ENCODE results near the gene COMT. TPM values are rescaled to one million over a fixed set of nuclear protein-coding genes. Genes with fewer than 3 reads are reported as not detected.

COMT gene
- total RNA-seq, 1 experiment from 2014 or later = 109 TPM

- ATAC-seq = no peak
- intact Hi-C loops (cut with micrococcal nuclease) = no loop called here
- RAD21 ChIA-PET (ENCODE audit: low non-redundant PET in 1 of 2, low total read pairs in 2 of 2, uncharacterized antibody in 2 of 2, unreplicated experiment in 2 of 2) = interaction anchor here in 1 of 2 experiments (0.9 kb wide), 1 partner anchor 173 kb away, joined by 3 read pairs; no protein-coding TSS in a partner anchor
These were observed 38.5 kb upstream of the COMT start for GRCh38 chr22:19903031-19903430.

More at GRCh38 chr22:19903031-19903430, 38.5 kb upstream of the COMT start:
- Histone ChIP-seq H3K4me3 (replicated peaks in 1 of 2; ENCODE audit: low read depth in 1 of 2, low read length in 2 of 2) (no peak overlapping the region), H3K79me2 (ENCODE audit: insufficient read depth, low read length) (no peaks in the 10 kb centered on the region), H3K27me3 (ENCODE audit: insufficient read depth, low read length) (no peaks in the 10 kb centered on the region), H3K9ac (ENCODE audit: low read length) (no peak overlapping the region), H4K20me1 (ENCODE audit: insufficient read depth) (no peaks in the 10 kb centered on the region), H2AFZ (ENCODE audit: low read depth, low read length, poor library complexity, severe bottlenecking) (no peak overlapping the region), H3K9me2 (ENCODE audit: insufficient read depth) (no peaks in the 10 kb centered on the region), H3K4me1 (ENCODE audit: control insufficient read depth in 1 of 2, insufficient read depth in 2 of 2, low read length in 2 of 2) (no peaks in the 10 kb centered on the region), H3K36me3 (ENCODE audit: control insufficient read depth in 1 of 2, insufficient read depth in 2 of 2, low read length in 2 of 2) (no peaks in the 10 kb centered on the region), H3K9me3 (ENCODE audit: control insufficient read depth in 1 of 2, insufficient read depth in 1 of 2, low read depth in 1 of 2, low read length in 2 of 2) (no peaks in the 10 kb centered on the region), H3K27ac (ENCODE audit: low read depth, low read length) (no peak overlapping the region), H3K4me2 (ENCODE audit: low read length) (no peak overlapping the region)
- TF ChIP-seq JUND (IDR thresholded peaks at IDR 0.05) (no peak), FOSL1 (IDR thresholded peaks at IDR 0.05; ENCODE audit: low read depth) (no peak), SP1 (IDR thresholded peaks at IDR 0.05; ENCODE audit: low read depth) (no peak), ELF1 (IDR thresholded peaks at IDR 0.05; ENCODE audit: borderline replicate concordance, low read depth) (no peak), CTCF (IDR thresholded peaks at IDR 0.05 in 2 of 3, conservative IDR thresholded peaks at IDR 0.05 in 1 of 3; ENCODE audit: borderline replicate concordance in 1 of 3, insufficient read depth in 1 of 3, low read depth in 2 of 3, low read length in 2 of 3) (no peak), MAX (IDR thresholded peaks at IDR 0.05) (no peak), EGR1 (IDR thresholded peaks at IDR 0.05; ENCODE audit: low read depth) (no peak), SRF (IDR thresholded peaks at IDR 0.05; ENCODE audit: low read depth) (no peak), YY1 (IDR thresholded peaks at IDR 0.05; ENCODE audit: extremely low read depth, insufficient replicate concordance, low read depth, low read length) (no peak), CBX3 (IDR thresholded peaks at IDR 0.05; ENCODE audit: low read depth) (no peak), ZNF274 (IDR thresholded peaks at IDR 0.05; ENCODE audit: low read depth, low read length) (no peak), REST (IDR thresholded peaks at IDR 0.05; ENCODE audit: low read depth) (no peak), POLR2A (IDR thresholded peaks at IDR 0.05; ENCODE audit: borderline replicate concordance, extremely low read depth, insufficient read depth, insufficient read length) (no peak)
- BruUV-seq (replicated peaks) = no TSS peak
- CTCF ChIA-PET = no interaction called here
- POLR2A ChIA-PET = no interaction called here
- no peak for DNase-seq (ENCODE audit: low read depth, low spot score)
